DOHH2 (cell line): Measurements from ENCODE around the gene MUSTN1.

Source experiments
- H3F3A ChIP-seq: fragments of 200-600 bp; sonication (generic), shearing (Covaris generic); 2 replicates; pipeline ENCODE4 v1.6.0; 2016; ENCODE audit warnings: antibody characterized with exemption, mild to moderate bottlenecking; ENCODE audit not compliant: control insufficient read depth, insufficient read depth
- H3K27ac ChIP-seq: fragments of 200-600 bp; sonication (generic); 2 replicates; pipeline ENCODE4 v1.5.1; 2014; ENCODE audit warnings: low read depth, mild to moderate bottlenecking, low read length, moderate library complexity
- H3K27me3 ChIP-seq: fragments of 200-600 bp; sonication (generic); 2 replicates; pipeline ENCODE4 v1.6.1; 2014; ENCODE audit warnings: mild to moderate bottlenecking, low read length, mixed read lengths; ENCODE audit not compliant: control insufficient read depth
- H3K36me3 ChIP-seq: fragments of 200-600 bp; sonication (generic); 2 replicates; pipeline ENCODE4 v1.6.1; 2014; ENCODE audit warnings: mild to moderate bottlenecking, low read length, moderate library complexity, mixed read lengths; ENCODE audit not compliant: control insufficient read depth
- H3K4me1 ChIP-seq: fragments of 200-600 bp; sonication (generic); 2 replicates; pipeline ENCODE4 v1.6.1; 2014; ENCODE audit warnings: mild to moderate bottlenecking, low read length, mixed read lengths; ENCODE audit not compliant: control insufficient read depth
- H3K4me2 ChIP-seq: fragments of 200-600 bp; sonication (generic); 2 replicates; pipeline ENCODE4 v1.6.0; 2014; ENCODE audit warnings: mild to moderate bottlenecking, low read length, moderate library complexity
- H3K4me3 ChIP-seq: fragments of 200-600 bp; sonication (generic); 2 replicates; pipeline ENCODE4 v1.5.1; 2014; ENCODE audit warnings: mild to moderate bottlenecking, low read length, mixed read lengths
- H3K79me2 ChIP-seq: fragments of 200-600 bp; sonication (generic); 2 replicates; pipeline ENCODE4 v1.6.1; 2014; ENCODE audit warnings: mild to moderate bottlenecking, low read length, mixed read lengths; ENCODE audit not compliant: control insufficient read depth
- H3K9me2 ChIP-seq: fragments of 200-600 bp; sonication (generic); replicated peaks from 2 replicates; pipeline ENCODE4 v1.6.1; 2014; ENCODE audit warnings: mild to moderate bottlenecking, low read length, mixed read lengths; ENCODE audit not compliant: control insufficient read depth
- H3K9me3 ChIP-seq: fragments of 200-600 bp; sonication (generic); 2 replicates; pipeline ENCODE4 v1.6.1; 2014; ENCODE audit warnings: antibody characterized with exemption, low read length, mixed read lengths; ENCODE audit not compliant: control insufficient read depth, insufficient read depth
- H4K20me1 ChIP-seq: fragments of 200-600 bp; sonication (generic); 2 replicates; pipeline ENCODE4 v1.6.0; 2014; ENCODE audit warnings: low read depth, mild to moderate bottlenecking, antibody characterized with exemption, low read length, moderate library complexity; ENCODE audit not compliant: control insufficient read depth, insufficient read depth
- EZH2phosphoT487 ChIP-seq: fragments of 200-600 bp; sonication (generic); IDR thresholded peaks from 2 replicates; pipeline ENCODE4 v1.6.1; 2017; ENCODE audit warnings: borderline replicate concordance, mild to moderate bottlenecking, antibody characterized with exemption, low read length, moderate library complexity, mixed read lengths
- TF ChIP-seq, protein P1 (sequence below): fragments of 200-600 bp; sonication (generic); IDR thresholded peaks from one replicate; pipeline ENCODE4 v1.5.1; 2014; ENCODE audit warnings: antibody characterized with exemption, mild to moderate bottlenecking, low read depth, low read length; ENCODE audit not compliant: poor library complexity, severe bottlenecking

The MUSTN1 gene

DNA sequence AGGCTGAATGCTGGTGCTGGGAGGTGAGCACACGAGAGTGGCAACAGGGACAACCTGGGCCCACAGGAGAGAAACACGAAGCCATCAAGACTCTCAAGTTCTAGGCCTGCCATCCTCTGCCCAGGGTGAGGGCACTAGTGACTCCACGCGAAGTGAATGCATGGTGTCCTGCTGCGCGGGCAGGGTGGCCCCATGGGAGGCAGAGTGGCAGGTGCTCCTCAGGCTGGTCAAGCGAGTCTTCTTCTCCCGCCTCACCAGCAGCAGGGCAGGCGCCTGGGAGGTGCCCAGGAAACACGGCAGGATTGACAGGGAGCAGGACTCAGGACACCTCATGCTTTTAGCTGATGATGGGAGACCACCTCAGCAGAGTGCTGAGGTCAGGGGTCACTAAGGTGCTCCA is 35.7 kb upstream of the MUSTN1 start:
- Histone ChIP-seq H3K27ac (no peak overlapping the region), H3K79me2 (peaks cover 7% of the 10 kb centered on the region; the same call in 1 of the 2 replicates)

DNA sequence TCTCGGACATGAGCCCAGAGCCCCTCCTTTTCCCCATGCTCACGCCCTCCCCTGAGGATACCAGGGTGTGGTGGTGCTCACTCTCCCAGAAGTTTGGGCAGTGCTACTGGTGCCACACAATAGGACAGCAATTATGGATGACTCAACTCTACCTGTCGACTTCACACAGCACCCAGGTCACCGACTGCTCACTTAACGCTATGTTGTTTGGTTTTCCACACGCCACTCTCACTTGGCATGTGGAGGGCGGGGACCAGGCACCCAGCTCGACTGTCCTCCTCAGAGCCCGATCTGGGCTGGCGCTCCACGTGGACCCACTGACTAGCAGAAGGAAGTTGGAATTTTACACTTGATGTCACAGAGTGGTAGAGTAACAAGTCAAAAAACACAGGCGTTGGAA is 31.6 kb upstream of the MUSTN1 start:
- no peaks in the 10 kb centered on the region for H4K20me1 ChIP-seq
- H3K4me1 ChIP-seq: no peaks in the 10 kb centered on the region
- H3K4me2 ChIP-seq: no peak overlapping the region
- 0 out of 2 replicates have a peak, but pooled peaks cover 3% of the 10 kb centered on the region for H3K79me2 ChIP-seq
- no peak overlapping the region for H3K27ac ChIP-seq
- H3K9me2 ChIP-seq: no peaks in the 10 kb centered on the region
- H3K27me3 ChIP-seq: no peaks in the 10 kb centered on the region
- H3F3A ChIP-seq: no peaks in the 10 kb centered on the region
- H3K4me3 ChIP-seq: no peak overlapping the region
- TF ChIP-seq, protein P1, sequence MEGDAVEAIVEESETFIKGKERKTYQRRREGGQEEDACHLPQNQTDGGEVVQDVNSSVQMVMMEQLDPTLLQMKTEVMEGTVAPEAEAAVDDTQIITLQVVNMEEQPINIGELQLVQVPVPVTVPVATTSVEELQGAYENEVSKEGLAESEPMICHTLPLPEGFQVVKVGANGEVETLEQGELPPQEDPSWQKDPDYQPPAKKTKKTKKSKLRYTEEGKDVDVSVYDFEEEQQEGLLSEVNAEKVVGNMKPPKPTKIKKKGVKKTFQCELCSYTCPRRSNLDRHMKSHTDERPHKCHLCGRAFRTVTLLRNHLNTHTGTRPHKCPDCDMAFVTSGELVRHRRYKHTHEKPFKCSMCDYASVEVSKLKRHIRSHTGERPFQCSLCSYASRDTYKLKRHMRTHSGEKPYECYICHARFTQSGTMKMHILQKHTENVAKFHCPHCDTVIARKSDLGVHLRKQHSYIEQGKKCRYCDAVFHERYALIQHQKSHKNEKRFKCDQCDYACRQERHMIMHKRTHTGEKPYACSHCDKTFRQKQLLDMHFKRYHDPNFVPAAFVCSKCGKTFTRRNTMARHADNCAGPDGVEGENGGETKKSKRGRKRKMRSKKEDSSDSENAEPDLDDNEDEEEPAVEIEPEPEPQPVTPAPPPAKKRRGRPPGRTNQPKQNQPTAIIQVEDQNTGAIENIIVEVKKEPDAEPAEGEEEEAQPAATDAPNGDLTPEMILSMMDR: no peak
- TF ChIP-seq EZH2phosphoT487: no peak
- H3K36me3 ChIP-seq: no peaks in the 10 kb centered on the region
- peaks cover 6% of the 10 kb centered on the region; the same call in 1 of the 2 replicates for H3K9me3 ChIP-seq

More for the DNA sequence above, 35.7 kb upstream of the MUSTN1 start:
- Histone ChIP-seq H3K4me2 (no peak overlapping the region), H3K4me3 (no peak overlapping the region), H3K9me2 (no peaks in the 10 kb centered on the region), H3K9me3 (peaks cover 6% of the 10 kb centered on the region; the same call in 1 of the 2 replicates), H3K36me3 (no peaks in the 10 kb centered on the region), H3K27me3 (no peaks in the 10 kb centered on the region), H4K20me1 (no peaks in the 10 kb centered on the region; the same call in 1 of the 2 replicates), H3F3A (no peaks in the 10 kb centered on the region), H3K4me1 (no peaks in the 10 kb centered on the region)
- no peak for TF ChIP-seq EZH2phosphoT487
- TF ChIP-seq, protein P1: no peak

- 0 out of 2 replicates have a peak, but pooled peaks cover 3% of the 10 kb centered on the region for H3K79me2 ChIP-seq
- no peaks in the 10 kb centered on the region for H3K27me3 ChIP-seq
- TF ChIP-seq, protein P1: no peak
- TF ChIP-seq EZH2phosphoT487: no peak
- H3K27ac ChIP-seq: no peak overlapping the region
- no peak overlapping the region for H3K4me3 ChIP-seq
- peaks cover 6% of the 10 kb centered on the region; the same call in 1 of the 2 replicates for H3K9me3 ChIP-seq
- H3K36me3 ChIP-seq: no peaks in the 10 kb centered on the region
- H4K20me1 ChIP-seq: no peaks in the 10 kb centered on the region
- no peaks in the 10 kb centered on the region for H3K9me2 ChIP-seq
- no peaks in the 10 kb centered on the region for H3F3A ChIP-seq
- no peaks in the 10 kb centered on the region for H3K4me1 ChIP-seq
- no peak overlapping the region for H3K4me2 ChIP-seq
Measured at GRCh38 chr3:52865994-52866393, 31.2 kb upstream of the MUSTN1 start.

GRCh38 chr3:52860424-52860768 is 25.6 kb upstream of the MUSTN1 start:
- no peaks in the 10 kb centered on the region for H3K9me3 ChIP-seq
- TF ChIP-seq EZH2phosphoT487: no peak
- TF ChIP-seq, protein P1: no peak
- H4K20me1 ChIP-seq: 0 out of 2 replicates have a peak, but pooled peaks cover 4% of the 10 kb centered on the region
- H3K4me3 ChIP-seq: no peak overlapping the region
- no peak overlapping the region for H3K27ac ChIP-seq
- no peaks in the 10 kb centered on the region for H3K4me1 ChIP-seq
- no peaks in the 10 kb centered on the region for H3F3A ChIP-seq
- no peaks in the 10 kb centered on the region for H3K9me2 ChIP-seq
- H3K27me3 ChIP-seq: no peaks in the 10 kb centered on the region
- H3K36me3 ChIP-seq: no peaks in the 10 kb centered on the region
- H3K4me2 ChIP-seq: no peak overlapping the region
- no peaks in the 10 kb centered on the region for H3K79me2 ChIP-seq
